Peyer's patch (tissue), 4 donors: ENCODE data around the gene PCDHGA8.

Experiments used
- POLR2A ChIP-seq, 2 donors: fragments of 450-650 bp; IDR thresholded peaks; one replicate each; pipeline ENCODE4 v1.5.1; 2017; ENCODE audit warnings: antibody characterized with exemption in 2 of 2, mild to moderate bottlenecking in 2 of 2, moderate library complexity in 2 of 2
- TF ChIP-seq, protein P1 (sequence below), 6 experiments: fragments of 450-650 bp in 4 of 6; fragments of 200-600 bp in 2 of 6; sonication (generic) in 1 of 6; IDR thresholded peaks; one replicate each; pipeline ENCODE4 v1.5.1; 2017 to 2019; ENCODE audit warnings: antibody characterized with exemption in 6 of 6, mild to moderate bottlenecking in 3 of 6, moderate library complexity in 1 of 6

- TF ChIP-seq, protein P1, sequence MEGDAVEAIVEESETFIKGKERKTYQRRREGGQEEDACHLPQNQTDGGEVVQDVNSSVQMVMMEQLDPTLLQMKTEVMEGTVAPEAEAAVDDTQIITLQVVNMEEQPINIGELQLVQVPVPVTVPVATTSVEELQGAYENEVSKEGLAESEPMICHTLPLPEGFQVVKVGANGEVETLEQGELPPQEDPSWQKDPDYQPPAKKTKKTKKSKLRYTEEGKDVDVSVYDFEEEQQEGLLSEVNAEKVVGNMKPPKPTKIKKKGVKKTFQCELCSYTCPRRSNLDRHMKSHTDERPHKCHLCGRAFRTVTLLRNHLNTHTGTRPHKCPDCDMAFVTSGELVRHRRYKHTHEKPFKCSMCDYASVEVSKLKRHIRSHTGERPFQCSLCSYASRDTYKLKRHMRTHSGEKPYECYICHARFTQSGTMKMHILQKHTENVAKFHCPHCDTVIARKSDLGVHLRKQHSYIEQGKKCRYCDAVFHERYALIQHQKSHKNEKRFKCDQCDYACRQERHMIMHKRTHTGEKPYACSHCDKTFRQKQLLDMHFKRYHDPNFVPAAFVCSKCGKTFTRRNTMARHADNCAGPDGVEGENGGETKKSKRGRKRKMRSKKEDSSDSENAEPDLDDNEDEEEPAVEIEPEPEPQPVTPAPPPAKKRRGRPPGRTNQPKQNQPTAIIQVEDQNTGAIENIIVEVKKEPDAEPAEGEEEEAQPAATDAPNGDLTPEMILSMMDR (IDR thresholded peaks at IDR 0.05): no peak
- TF ChIP-seq POLR2A (IDR thresholded peaks at IDR 0.05): no peak
These were observed 9.1 kb upstream of the PCDHGA8 start for GRCh38 chr5:141383345-141383744.
